Measurements from ENCODE around the gene EIF4E3. TPM values are rescaled to one million over a fixed set of nuclear protein-coding genes. Genes with fewer than 3 reads are reported as not detected.

Gene EIF4E3
- polyA plus RNA-seq, 1 of the 3 experiments (the other 2 are of a cell fraction) = 0.67 TPM

DNA sequence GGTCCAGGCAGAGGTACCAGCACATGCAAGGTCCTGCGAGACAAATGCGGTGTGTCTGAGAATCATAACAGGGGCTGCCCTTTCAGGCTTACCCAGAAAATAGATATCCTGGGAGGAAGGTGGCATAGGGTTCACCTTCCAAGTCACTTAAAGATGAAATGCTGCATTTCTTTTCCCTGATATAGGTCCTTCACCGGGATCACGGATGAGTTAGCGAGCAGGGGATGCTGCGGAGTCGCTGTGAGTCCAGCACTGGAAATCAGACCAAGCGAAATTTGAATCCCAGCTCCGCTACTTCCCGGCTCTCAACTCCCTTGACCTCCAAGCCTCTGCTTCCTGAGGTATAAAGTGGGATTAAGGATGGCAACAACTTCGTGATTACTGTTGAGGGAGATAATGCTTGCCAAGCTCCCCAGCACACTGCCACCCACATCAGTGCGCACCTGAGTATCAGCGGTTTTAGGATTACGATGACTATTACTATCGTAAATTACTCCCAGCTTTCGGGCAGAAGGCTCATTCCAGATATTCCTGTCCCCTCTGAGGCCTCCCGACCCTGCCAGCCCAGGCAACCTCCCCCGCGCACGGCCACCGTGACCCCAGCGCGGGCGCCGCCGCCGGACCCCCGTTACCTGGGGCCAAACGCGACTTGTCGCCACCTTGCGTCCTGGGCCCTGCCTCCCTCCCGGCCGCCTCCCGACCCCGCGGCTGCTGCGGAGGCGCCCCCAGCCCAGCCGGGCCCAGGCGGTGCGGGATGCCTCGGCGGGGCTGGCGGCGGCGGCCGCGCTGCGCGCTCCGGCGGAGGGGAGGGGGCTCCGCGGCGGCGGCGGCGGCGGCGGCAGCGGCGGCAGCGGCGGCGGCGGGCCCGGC is 27.9 kb upstream of the EIF4E3 start:
- CTCF ChIA-PET = interaction anchor here (0.6 to 2.0 kb wide), 6 partner anchors 15 to 1098 kb away, joined by 3 to 13 read pairs (median 5); no protein-coding TSS in a partner anchor
- H3K4me1 ChIP-seq (ENCODE audit: control insufficient read depth in 1 of 2, insufficient read depth in 2 of 2, low read depth in 1 of 2, low read length in 1 of 2) = peaks cover 0 to 15% of the 10 kb centered on the region in 2 experiments; a peak in 1 of 4 replicates
- peaks cover 17% of the 10 kb centered on the region for H3K27me3 ChIP-seq (ENCODE audit: insufficient read depth)
- peak overlapping the region in 1 of 2 experiments; percentile 55; a peak in 2 of 4 replicates for H3K4me3 ChIP-seq (ENCODE audit: low read depth in 2 of 2, low read length in 1 of 2)
- no peaks in the 10 kb centered on the region for H3F3A ChIP-seq (replicated peaks; ENCODE audit: insufficient read depth)
- no peaks in the 10 kb centered on the region for H3K79me2 ChIP-seq (ENCODE audit: insufficient read depth)
- no peaks in the 10 kb centered on the region for H3K9me3 ChIP-seq
- DNase-seq = peak; percentile 80
- no peak overlapping the region for H3K4me2 ChIP-seq
- H2AFZ ChIP-seq (ENCODE audit: low read depth) = no peak overlapping the region
- no peak for TF ChIP-seq FOSL2 (IDR thresholded peaks at IDR 0.05; ENCODE audit: borderline replicate concordance, low read depth)
- no peak for TF ChIP-seq SMC3 (IDR thresholded peaks at IDR 0.05; ENCODE audit: low read depth, low read length)
- no peak for TF ChIP-seq NFIC (IDR thresholded peaks at IDR 0.05; ENCODE audit: borderline replicate concordance)
- TF ChIP-seq, protein P1, sequence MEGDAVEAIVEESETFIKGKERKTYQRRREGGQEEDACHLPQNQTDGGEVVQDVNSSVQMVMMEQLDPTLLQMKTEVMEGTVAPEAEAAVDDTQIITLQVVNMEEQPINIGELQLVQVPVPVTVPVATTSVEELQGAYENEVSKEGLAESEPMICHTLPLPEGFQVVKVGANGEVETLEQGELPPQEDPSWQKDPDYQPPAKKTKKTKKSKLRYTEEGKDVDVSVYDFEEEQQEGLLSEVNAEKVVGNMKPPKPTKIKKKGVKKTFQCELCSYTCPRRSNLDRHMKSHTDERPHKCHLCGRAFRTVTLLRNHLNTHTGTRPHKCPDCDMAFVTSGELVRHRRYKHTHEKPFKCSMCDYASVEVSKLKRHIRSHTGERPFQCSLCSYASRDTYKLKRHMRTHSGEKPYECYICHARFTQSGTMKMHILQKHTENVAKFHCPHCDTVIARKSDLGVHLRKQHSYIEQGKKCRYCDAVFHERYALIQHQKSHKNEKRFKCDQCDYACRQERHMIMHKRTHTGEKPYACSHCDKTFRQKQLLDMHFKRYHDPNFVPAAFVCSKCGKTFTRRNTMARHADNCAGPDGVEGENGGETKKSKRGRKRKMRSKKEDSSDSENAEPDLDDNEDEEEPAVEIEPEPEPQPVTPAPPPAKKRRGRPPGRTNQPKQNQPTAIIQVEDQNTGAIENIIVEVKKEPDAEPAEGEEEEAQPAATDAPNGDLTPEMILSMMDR (IDR thresholded peaks at IDR 0.05) = no peak
- no peak for TF ChIP-seq FOXM1 (IDR thresholded peaks at IDR 0.05; ENCODE audit: low read depth)
- TF ChIP-seq TCF12 (IDR thresholded peaks at IDR 0.05) = no peak
- no peak for TF ChIP-seq FOXJ3 (CRISPR knock-in tag; IDR thresholded peaks at IDR 0.05)
- no peak for TF ChIP-seq RFX5 (IDR thresholded peaks at IDR 0.05; ENCODE audit: low read length)
- 55% methylated on average over 20 of the region's 68 CpGs for WGBS (ENCODE audit: low lambda C conversion rate)
- H4K20me1 ChIP-seq (ENCODE audit: insufficient read depth) = no peaks in the 10 kb centered on the region
- H3K9ac ChIP-seq = no peak overlapping the region
- no peaks in the 10 kb centered on the region for H3K9me2 ChIP-seq
- H3K36me3 ChIP-seq (replicated peaks in 1 of 2; ENCODE audit: control insufficient read depth in 1 of 2, insufficient read depth in 2 of 2, low read length in 1 of 2) = no peaks in the 10 kb centered on the region
- no peak overlapping the region; a peak in 1 of 4 replicates for H3K27ac ChIP-seq (ENCODE audit: low read depth in 2 of 2, low read length in 1 of 2)
- POLR2A ChIA-PET = interaction anchor here (0.7 kb wide), 1 partner anchor 27 kb away, joined by 3 read pairs; no protein-coding TSS in a partner anchor

DNA sequence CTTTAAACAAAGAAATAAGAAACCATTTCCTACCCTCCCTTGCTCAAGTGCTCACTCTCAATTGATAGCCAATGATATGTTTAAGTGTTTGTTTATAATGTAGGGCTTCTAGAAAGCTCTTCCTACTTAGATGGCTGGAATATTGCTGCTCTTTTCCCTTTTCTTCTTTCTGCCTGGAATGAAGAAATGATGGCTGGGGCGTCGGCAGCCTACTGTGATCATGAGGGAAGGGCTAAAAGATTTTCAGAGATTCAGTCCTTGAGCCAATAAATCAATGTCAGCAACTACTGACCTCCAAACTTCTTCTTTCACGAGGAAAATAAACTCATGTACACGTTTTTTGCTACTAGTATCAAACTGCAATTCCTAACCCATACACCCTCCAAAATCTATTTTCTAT is 26.4 kb upstream of the EIF4E3 start:
- H2AFZ ChIP-seq (ENCODE audit: low read depth) = no peak overlapping the region
- peaks cover 17% of the 10 kb centered on the region for H3K27me3 ChIP-seq (ENCODE audit: insufficient read depth)
- no peaks in the 10 kb centered on the region for H3K36me3 ChIP-seq (replicated peaks in 1 of 2; ENCODE audit: control insufficient read depth in 1 of 2, insufficient read depth in 2 of 2, low read length in 1 of 2)
- DNase-seq = no peak
- H3K9ac ChIP-seq = no peak overlapping the region
- no peaks in the 10 kb centered on the region for H3K79me2 ChIP-seq (ENCODE audit: insufficient read depth)
- H3F3A ChIP-seq (replicated peaks; ENCODE audit: insufficient read depth) = no peaks in the 10 kb centered on the region
- H3K27ac ChIP-seq (ENCODE audit: low read depth in 2 of 2, low read length in 1 of 2) = no peak overlapping the region
- no peak overlapping the region for H3K4me2 ChIP-seq
- WGBS (ENCODE audit: low lambda C conversion rate) = 49% methylated on average over 4 of the region's 4 CpGs
- H4K20me1 ChIP-seq (ENCODE audit: insufficient read depth) = no peaks in the 10 kb centered on the region
- H3K9me3 ChIP-seq = no peaks in the 10 kb centered on the region
- ChIA-PET CTCF (interaction anchor here (1.5 to 3.4 kb wide), 3 partner anchors 10 to 1100 kb away, joined by 4 to 13 read pairs (median 9); no protein-coding TSS in a partner anchor), POLR2A (no interaction called here)
- H3K9me2 ChIP-seq = no peaks in the 10 kb centered on the region
- H3K4me1 ChIP-seq (ENCODE audit: control insufficient read depth in 1 of 2, insufficient read depth in 2 of 2, low read depth in 1 of 2, low read length in 1 of 2) = peaks cover 0 to 15% of the 10 kb centered on the region in 2 experiments; a peak in 1 of 4 replicates
- no peak overlapping the region for H3K4me3 ChIP-seq (ENCODE audit: low read depth in 2 of 2, low read length in 1 of 2)
- TF ChIP-seq JUND (IDR thresholded peaks at IDR 0.05) (no peak), TEAD4 (IDR thresholded peaks at IDR 0.05; ENCODE audit: borderline replicate concordance, insufficient read depth) (no peak)
- TF ChIP-seq, protein P2, sequence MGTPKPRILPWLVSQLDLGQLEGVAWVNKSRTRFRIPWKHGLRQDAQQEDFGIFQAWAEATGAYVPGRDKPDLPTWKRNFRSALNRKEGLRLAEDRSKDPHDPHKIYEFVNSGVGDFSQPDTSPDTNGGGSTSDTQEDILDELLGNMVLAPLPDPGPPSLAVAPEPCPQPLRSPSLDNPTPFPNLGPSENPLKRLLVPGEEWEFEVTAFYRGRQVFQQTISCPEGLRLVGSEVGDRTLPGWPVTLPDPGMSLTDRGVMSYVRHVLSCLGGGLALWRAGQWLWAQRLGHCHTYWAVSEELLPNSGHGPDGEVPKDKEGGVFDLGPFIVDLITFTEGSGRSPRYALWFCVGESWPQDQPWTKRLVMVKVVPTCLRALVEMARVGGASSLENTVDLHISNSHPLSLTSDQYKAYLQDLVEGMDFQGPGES (IDR thresholded peaks at IDR 0.05; ENCODE audit: low read depth, low read length) = no peak
- TF ChIP-seq, protein P3, sequence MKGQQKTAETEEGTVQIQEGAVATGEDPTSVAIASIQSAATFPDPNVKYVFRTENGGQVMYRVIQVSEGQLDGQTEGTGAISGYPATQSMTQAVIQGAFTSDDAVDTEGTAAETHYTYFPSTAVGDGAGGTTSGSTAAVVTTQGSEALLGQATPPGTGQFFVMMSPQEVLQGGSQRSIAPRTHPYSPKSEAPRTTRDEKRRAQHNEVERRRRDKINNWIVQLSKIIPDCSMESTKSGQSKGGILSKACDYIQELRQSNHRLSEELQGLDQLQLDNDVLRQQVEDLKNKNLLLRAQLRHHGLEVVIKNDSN (IDR thresholded peaks at IDR 0.05; ENCODE audit: borderline replicate concordance, low read depth) = no peak
- TF ChIP-seq, protein P4, sequence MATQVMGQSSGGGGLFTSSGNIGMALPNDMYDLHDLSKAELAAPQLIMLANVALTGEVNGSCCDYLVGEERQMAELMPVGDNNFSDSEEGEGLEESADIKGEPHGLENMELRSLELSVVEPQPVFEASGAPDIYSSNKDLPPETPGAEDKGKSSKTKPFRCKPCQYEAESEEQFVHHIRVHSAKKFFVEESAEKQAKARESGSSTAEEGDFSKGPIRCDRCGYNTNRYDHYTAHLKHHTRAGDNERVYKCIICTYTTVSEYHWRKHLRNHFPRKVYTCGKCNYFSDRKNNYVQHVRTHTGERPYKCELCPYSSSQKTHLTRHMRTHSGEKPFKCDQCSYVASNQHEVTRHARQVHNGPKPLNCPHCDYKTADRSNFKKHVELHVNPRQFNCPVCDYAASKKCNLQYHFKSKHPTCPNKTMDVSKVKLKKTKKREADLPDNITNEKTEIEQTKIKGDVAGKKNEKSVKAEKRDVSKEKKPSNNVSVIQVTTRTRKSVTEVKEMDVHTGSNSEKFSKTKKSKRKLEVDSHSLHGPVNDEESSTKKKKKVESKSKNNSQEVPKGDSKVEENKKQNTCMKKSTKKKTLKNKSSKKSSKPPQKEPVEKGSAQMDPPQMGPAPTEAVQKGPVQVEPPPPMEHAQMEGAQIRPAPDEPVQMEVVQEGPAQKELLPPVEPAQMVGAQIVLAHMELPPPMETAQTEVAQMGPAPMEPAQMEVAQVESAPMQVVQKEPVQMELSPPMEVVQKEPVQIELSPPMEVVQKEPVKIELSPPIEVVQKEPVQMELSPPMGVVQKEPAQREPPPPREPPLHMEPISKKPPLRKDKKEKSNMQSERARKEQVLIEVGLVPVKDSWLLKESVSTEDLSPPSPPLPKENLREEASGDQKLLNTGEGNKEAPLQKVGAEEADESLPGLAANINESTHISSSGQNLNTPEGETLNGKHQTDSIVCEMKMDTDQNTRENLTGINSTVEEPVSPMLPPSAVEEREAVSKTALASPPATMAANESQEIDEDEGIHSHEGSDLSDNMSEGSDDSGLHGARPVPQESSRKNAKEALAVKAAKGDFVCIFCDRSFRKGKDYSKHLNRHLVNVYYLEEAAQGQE (IDR thresholded peaks at IDR 0.05; ENCODE audit: low read depth, low read length) = no peak
- TF ChIP-seq, protein P5, sequence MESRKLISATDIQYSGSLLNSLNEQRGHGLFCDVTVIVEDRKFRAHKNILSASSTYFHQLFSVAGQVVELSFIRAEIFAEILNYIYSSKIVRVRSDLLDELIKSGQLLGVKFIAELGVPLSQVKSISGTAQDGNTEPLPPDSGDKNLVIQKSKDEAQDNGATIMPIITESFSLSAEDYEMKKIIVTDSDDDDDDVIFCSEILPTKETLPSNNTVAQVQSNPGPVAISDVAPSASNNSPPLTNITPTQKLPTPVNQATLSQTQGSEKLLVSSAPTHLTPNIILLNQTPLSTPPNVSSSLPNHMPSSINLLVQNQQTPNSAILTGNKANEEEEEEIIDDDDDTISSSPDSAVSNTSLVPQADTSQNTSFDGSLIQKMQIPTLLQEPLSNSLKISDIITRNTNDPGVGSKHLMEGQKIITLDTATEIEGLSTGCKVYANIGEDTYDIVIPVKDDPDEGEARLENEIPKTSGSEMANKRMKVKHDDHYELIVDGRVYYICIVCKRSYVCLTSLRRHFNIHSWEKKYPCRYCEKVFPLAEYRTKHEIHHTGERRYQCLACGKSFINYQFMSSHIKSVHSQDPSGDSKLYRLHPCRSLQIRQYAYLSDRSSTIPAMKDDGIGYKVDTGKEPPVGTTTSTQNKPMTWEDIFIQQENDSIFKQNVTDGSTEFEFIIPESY (IDR thresholded peaks at IDR 0.05; ENCODE audit: borderline replicate concordance, low read depth) = no peak
- TF ChIP-seq, protein P6, sequence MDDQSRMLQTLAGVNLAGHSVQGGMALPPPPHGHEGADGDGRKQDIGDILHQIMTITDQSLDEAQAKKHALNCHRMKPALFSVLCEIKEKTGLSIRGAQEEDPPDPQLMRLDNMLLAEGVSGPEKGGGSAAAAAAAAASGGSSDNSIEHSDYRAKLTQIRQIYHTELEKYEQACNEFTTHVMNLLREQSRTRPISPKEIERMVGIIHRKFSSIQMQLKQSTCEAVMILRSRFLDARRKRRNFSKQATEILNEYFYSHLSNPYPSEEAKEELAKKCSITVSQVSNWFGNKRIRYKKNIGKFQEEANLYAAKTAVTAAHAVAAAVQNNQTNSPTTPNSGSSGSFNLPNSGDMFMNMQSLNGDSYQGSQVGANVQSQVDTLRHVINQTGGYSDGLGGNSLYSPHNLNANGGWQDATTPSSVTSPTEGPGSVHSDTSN (IDR thresholded peaks at IDR 0.05) = no peak

Data from SK-N-SH (cell line).